ENCODE results near the gene COPS8. TPM values are rescaled to one million over a fixed set of nuclear protein-coding genes. Genes with fewer than 3 reads are reported as not detected.

The COPS8 gene
- polyA plus RNA-seq, 1 experiment = 139 TPM

DNA sequence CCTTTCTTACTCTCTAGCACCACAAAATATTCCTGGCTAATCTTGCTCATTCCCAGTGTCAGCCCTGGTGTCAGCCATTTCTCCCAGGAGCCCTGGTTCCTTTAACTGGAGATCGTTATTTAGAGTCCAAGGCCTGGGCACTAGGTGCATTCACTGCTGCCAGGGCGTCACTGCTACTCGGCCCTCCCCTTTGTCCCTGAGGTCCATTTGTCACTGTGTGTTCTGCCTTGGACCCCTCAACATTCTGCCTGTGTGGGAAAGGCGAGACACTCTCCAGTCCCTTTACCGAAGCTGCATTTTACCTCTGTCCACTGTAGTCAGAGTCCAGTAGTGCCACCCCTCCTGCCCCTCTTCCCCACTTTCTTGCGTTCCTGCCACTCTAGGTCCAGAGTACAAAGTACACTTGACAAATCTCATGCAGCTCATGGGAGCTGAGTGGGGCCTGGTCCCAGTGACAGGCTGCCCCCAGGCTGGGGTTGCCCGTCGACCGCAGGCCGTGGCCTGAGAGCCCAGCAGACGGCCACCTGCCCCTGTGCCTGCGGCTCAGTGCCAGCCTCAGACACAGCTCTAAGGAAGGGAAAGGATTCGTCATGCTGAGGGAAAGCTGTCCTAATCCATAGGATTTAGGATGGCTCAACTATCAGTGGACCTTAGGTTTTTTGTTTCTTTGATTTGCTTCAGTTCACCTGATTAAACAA is 52.1 kb downstream of the COPS8 start:
- H3K27me3 ChIP-seq (ENCODE audit: control insufficient read depth, insufficient read depth, low read length) = no peaks in the 10 kb centered on the region
- H3K4me3 ChIP-seq (ENCODE audit: low read depth, low read length) = no peak overlapping the region
- ChIA-PET POLR2A (no interaction called here), CTCF (interaction anchor here (0.6 to 0.8 kb wide), 2 partner anchors 16 to 28 kb away, joined by 3 to 4 read pairs; no protein-coding TSS in a partner anchor)
- DNase-seq (ENCODE audit: low read depth, low spot score) = no peak
- TF ChIP-seq, protein P1, sequence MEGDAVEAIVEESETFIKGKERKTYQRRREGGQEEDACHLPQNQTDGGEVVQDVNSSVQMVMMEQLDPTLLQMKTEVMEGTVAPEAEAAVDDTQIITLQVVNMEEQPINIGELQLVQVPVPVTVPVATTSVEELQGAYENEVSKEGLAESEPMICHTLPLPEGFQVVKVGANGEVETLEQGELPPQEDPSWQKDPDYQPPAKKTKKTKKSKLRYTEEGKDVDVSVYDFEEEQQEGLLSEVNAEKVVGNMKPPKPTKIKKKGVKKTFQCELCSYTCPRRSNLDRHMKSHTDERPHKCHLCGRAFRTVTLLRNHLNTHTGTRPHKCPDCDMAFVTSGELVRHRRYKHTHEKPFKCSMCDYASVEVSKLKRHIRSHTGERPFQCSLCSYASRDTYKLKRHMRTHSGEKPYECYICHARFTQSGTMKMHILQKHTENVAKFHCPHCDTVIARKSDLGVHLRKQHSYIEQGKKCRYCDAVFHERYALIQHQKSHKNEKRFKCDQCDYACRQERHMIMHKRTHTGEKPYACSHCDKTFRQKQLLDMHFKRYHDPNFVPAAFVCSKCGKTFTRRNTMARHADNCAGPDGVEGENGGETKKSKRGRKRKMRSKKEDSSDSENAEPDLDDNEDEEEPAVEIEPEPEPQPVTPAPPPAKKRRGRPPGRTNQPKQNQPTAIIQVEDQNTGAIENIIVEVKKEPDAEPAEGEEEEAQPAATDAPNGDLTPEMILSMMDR (IDR thresholded peaks at IDR 0.05; ENCODE audit: low read depth, low read length) = no peak
- no peak overlapping the region for H3K27ac ChIP-seq (ENCODE audit: low read depth, low read length)
- peaks cover 6% of the 10 kb centered on the region for H3K9me3 ChIP-seq (ENCODE audit: control insufficient read depth, insufficient read depth, low read length)

DNA sequence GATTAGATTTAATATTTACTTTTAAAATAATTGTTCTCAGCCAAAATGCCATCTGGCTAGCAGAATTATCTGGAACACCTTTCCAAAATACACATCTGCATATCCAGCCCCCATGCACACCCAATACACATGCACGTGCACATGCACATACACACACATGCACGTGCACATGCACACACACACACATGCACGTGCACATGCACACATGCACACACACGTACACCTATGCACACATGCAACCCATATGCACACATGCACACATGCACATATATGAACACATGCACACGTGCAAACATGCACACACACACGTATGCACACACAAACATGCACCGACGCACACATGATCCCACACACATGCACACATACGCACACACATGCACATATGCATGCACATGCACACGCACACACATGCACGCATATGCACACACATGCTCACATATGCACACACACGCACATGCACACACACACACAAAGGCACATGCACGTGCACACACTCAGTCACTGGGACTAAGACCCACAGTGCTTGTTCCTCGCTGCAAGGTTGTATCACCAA is 53.5 kb downstream of the COPS8 start:
- TF ChIP-seq, protein P1 (IDR thresholded peaks at IDR 0.05; ENCODE audit: low read depth, low read length) = no peak
- ChIA-PET CTCF (no interaction called here), POLR2A (no interaction called here)
- Histone ChIP-seq H3K27me3 (ENCODE audit: control insufficient read depth, insufficient read depth, low read length) (no peaks in the 10 kb centered on the region), H3K4me3 (ENCODE audit: low read depth, low read length) (no peak overlapping the region), H3K9me3 (ENCODE audit: control insufficient read depth, insufficient read depth, low read length) (peaks cover 3% of the 10 kb centered on the region; the same call in 1 of the 2 replicates), H3K27ac (ENCODE audit: low read depth, low read length) (no peak overlapping the region)
- DNase-seq (ENCODE audit: low read depth, low spot score) = no peak

DNA sequence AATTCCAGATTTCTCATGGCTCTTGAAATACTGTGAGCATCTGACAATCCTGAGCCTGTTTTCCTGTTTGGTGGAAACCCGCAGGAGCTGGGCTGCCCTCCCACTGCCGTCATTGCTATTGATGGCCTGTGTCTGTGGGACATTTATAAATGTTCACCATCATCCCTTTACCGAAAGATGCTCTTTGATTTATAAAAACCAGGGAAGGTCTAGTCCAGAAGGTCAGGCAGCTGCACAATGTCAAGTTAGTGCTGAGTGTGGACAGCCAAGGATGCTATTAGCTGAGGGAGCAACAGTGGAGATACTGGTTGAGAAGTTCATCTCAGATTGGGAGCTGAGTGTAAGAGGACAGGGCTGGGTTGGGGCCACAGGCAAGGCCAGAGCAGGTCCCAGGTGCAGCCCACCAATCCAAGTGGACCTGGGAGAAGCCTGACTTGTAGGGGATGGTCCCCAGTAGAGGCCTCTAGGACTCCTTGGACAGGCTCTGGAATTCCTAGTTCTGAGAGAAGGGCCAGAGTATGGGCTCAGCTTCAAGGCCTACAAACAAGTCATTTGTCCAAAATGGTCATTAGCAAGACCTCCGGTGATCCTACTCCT is 55.1 kb downstream of the COPS8 start:
- DNase-seq (ENCODE audit: low read depth, low spot score) = no peak
- ChIA-PET POLR2A (no interaction called here), CTCF (no interaction called here)
- TF ChIP-seq, protein P1 (IDR thresholded peaks at IDR 0.05; ENCODE audit: low read depth, low read length) = no peak
- Histone ChIP-seq H3K27ac (ENCODE audit: low read depth, low read length) (peak overlapping the region; percentile 71), H3K27me3 (ENCODE audit: control insufficient read depth, insufficient read depth, low read length) (no peaks in the 10 kb centered on the region), H3K9me3 (ENCODE audit: control insufficient read depth, insufficient read depth, low read length) (peaks cover 3% of the 10 kb centered on the region; the same call in 1 of the 2 replicates), H3K4me3 (ENCODE audit: low read depth, low read length) (no peak overlapping the region)

DNA sequence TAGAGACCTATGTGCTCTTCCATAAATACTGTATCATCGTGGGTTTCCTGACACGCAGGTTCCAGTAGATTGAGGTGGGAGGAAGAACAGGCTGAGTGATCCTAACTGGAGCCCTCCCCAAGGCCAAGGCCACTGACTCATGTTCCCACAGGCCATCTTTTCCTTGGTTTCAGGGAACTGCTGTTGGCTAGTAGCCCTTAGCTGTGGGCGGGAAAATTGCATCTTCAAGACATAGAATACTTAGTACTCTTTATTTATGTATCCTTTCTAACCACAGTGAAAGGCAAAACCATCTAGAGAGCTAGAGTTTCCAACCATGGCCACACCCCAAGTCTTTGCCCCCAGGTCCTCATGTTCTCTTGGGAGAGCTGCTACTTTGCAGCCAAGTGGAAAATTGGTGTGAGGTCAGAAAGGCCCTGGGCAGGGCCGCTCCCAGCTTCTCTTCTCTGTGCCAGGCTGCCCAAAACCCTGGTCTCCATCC is 55.9 kb downstream of the COPS8 start:
- TF ChIP-seq, protein P1 (IDR thresholded peaks at IDR 0.05; ENCODE audit: low read depth, low read length) = no peak
- H3K4me3 ChIP-seq (ENCODE audit: low read depth, low read length) = no peak overlapping the region
- peak overlapping the region; percentile 71 for H3K27ac ChIP-seq (ENCODE audit: low read depth, low read length)
- no peaks in the 10 kb centered on the region for H3K27me3 ChIP-seq (ENCODE audit: control insufficient read depth, insufficient read depth, low read length)
- ChIA-PET POLR2A (no interaction called here), CTCF (interaction anchor here (1.3 kb wide), 1 partner anchor 19 kb away, joined by 4 read pairs; no protein-coding TSS in a partner anchor)
- peak; percentile 69 for DNase-seq (ENCODE audit: low read depth, low spot score)
- H3K9me3 ChIP-seq (ENCODE audit: control insufficient read depth, insufficient read depth, low read length) = peaks cover 3% of the 10 kb centered on the region; the same call in 1 of the 2 replicates

DNA sequence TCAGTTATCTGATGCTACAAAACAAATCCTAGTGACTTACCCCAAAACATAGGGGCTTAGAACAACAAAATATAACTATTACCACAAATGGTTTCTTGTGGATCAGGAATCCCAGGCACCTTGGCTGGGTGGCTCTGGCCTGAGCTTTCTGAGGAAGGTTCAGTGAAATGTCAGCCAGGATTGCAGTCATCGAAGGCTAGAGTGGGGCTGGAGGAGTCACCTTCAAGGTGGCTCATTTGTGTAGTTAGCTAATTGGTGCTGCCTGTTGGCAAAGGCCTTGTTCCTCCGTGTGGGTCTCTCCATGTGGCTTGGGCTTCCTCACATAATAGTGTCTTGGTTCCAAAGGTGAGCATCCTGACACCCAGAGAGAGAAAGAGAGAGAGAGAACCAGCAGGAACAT is 57.4 kb downstream of the COPS8 start:
- no peak for DNase-seq (ENCODE audit: low read depth, low spot score)
- POLR2A ChIA-PET = no interaction called here
- no peaks in the 10 kb centered on the region for H3K27me3 ChIP-seq (ENCODE audit: control insufficient read depth, insufficient read depth, low read length)
- H3K9me3 ChIP-seq (ENCODE audit: control insufficient read depth, insufficient read depth, low read length) = peaks cover 5% of the 10 kb centered on the region
- CTCF ChIA-PET = interaction anchor here (1.3 to 1.9 kb wide), 5 partner anchors 8 to 428 kb away, joined by 3 to 6 read pairs (median 4); no protein-coding TSS in a partner anchor
- TF ChIP-seq, protein P1 (IDR thresholded peaks at IDR 0.05; ENCODE audit: low read depth, low read length) = no peak
- no peak overlapping the region for H3K4me3 ChIP-seq (ENCODE audit: low read depth, low read length)
- no peak overlapping the region for H3K27ac ChIP-seq (ENCODE audit: low read depth, low read length)
